ENCODE data around the gene MRC2. TPM values are rescaled to one million over a fixed set of nuclear protein-coding genes. Genes with fewer than 3 reads are reported as not detected.

MRC2 gene
- total and polyA plus RNA-seq, 9 of the 15 experiments (the other 6 are each of a cell fraction or from before 2014, with no cell fraction given): 0.28 to 11.5 (median 6.6) TPM

GRCh38 chr17:62625184-62625869, 2.1 kb upstream of the MRC2 start:
- ChIA-PET POLR2A (interaction anchor here (0.7 to 1.1 kb wide), 2 partner anchors 16 to 29 kb away, joined by 3 read pairs; no protein-coding TSS in a partner anchor), CTCF (ENCODE audit: low intra/inter-chr PET ratio) (no interaction called here)
- DNase-seq (ENCODE audit: extremely low read depth in 1 of 4, low spot score in 3 of 4) (no peak), ATAC-seq (no peak), FAIRE-seq (peak; percentile 42)
- H3K9me3 ChIP-seq (replicated peaks; ENCODE audit: control insufficient read depth, insufficient read depth, low read depth, low read length): no peaks in the 10 kb centered on the region
- peaks cover 0 to 31% of the 10 kb centered on the region in 2 experiments; a peak in 3 of 5 replicates for H3K4me1 ChIP-seq (replicated peaks in 1 of 2; ENCODE audit: control insufficient read depth in 2 of 2, insufficient read depth in 2 of 2, low read length in 2 of 2)
- H2AFZ ChIP-seq (ENCODE audit: low read depth, low read length): no peak overlapping the region
- WGBS (ENCODE audit: insufficient coverage, low coverage, missing lambda C conversion rate): 41% methylated on average over 17 of the region's 19 CpGs
- no peak overlapping the region for H3K27ac ChIP-seq (ENCODE audit: extremely low read depth, low read depth, low read length)
- no peak overlapping the region for H3K4me2 ChIP-seq (ENCODE audit: insufficient read depth, low read length)
- intact Hi-C loops (cut with micrococcal nuclease) (no loop called here), in situ Hi-C loops (cut with MboI) (no loop called here)
- H4K20me1 ChIP-seq (replicated peaks; ENCODE audit: control insufficient read depth, insufficient read depth, low read length): no peaks in the 10 kb centered on the region; the same call in 1 of the 2 replicates
- no peaks in the 10 kb centered on the region for H3K36me3 ChIP-seq (ENCODE audit: control insufficient read depth, insufficient read depth, low read length)
- H3K27me3 ChIP-seq (ENCODE audit: control insufficient read depth in 2 of 2, insufficient read depth in 2 of 2, low read length in 2 of 2): peaks cover 19 to 51% of the 10 kb centered on the region in 2 experiments; a peak in 4 of 5 replicates
- no peaks in the 10 kb centered on the region for H3K9me1 ChIP-seq (ENCODE audit: control insufficient read depth, insufficient read depth, low read length)
- TF ChIP-seq SPI1 (IDR thresholded peaks at IDR 0.05; ENCODE audit: borderline replicate concordance, low read depth, low read length) (0 out of 2 replicates have a peak, but pooled peaks have one; percentile 5), SOX6 (IDR thresholded peaks at IDR 0.05) (no peak)
- H3K79me2 ChIP-seq (ENCODE audit: control insufficient read depth, insufficient read depth, low read length): no peaks in the 10 kb centered on the region
- no peak overlapping the region for H3K4me3 ChIP-seq
- BruUV-seq (replicated peaks): no TSS peak
- no peak overlapping the region for H3K9ac ChIP-seq (ENCODE audit: insufficient read depth in 1 of 2, low read depth in 2 of 2, low read length in 2 of 2)

- no peak overlapping the region for H3K4me2 ChIP-seq (ENCODE audit: insufficient read depth, low read length)
- no peak for TF ChIP-seq ZNF41 (CRISPR knock-in tag; conservative IDR thresholded peaks at IDR 0.05)
- no peak for TF ChIP-seq KAT8 (IDR thresholded peaks at IDR 0.05; ENCODE audit: low read depth)
- TF ChIP-seq MIER1 (IDR thresholded peaks at IDR 0.05; ENCODE audit: low read depth): no peak
- TF ChIP-seq ZNF583 (CRISPR knock-in tag; IDR thresholded peaks at IDR 0.05): no peak
- no peak for TF ChIP-seq ZNF780A (CRISPR knock-in tag; IDR thresholded peaks at IDR 0.05)
- TF ChIP-seq SMARCE1 (IDR thresholded peaks at IDR 0.05): no peak
- TF ChIP-seq NFE2 (IDR thresholded peaks at IDR 0.05; ENCODE audit: low read depth): no peak
- no peak for TF ChIP-seq NBN (IDR thresholded peaks at IDR 0.05; ENCODE audit: low read depth)
- TF ChIP-seq ZNF512 (tag; IDR thresholded peaks at IDR 0.05): no peak
- TF ChIP-seq ZNF766 (CRISPR knock-in tag; conservative IDR thresholded peaks at IDR 0.05): no peak
- no peak for TF ChIP-seq MEIS2 (IDR thresholded peaks at IDR 0.05; ENCODE audit: partially characterized antibody)
- no peak for TF ChIP-seq HINFP (tag; conservative IDR thresholded peaks at IDR 0.05; ENCODE audit: low read depth)
- TF ChIP-seq U2AF1 (optimal IDR thresholded peaks at IDR 0.05; ENCODE audit: low read depth, low read length): no peak
These were observed 1.6 kb upstream of the MRC2 start for GRCh38 chr17:62625870-62626200.

More at GRCh38 chr17:62625870-62626200, 1.6 kb upstream of the MRC2 start:
- H3K9me1 ChIP-seq (ENCODE audit: control insufficient read depth, insufficient read depth, low read length): no peaks in the 10 kb centered on the region
- in situ Hi-C loops (cut with MboI): no loop called here
- POLR2A ChIA-PET: interaction anchor here (0.7 to 1.1 kb wide), 2 partner anchors 16 to 28 kb away, joined by 3 read pairs; no protein-coding TSS in a partner anchor
- no peaks in the 10 kb centered on the region for H3K36me3 ChIP-seq (ENCODE audit: control insufficient read depth, insufficient read depth, low read length)
- no peak overlapping the region for H3K4me3 ChIP-seq
- H3K4me1 ChIP-seq (replicated peaks in 1 of 2; ENCODE audit: control insufficient read depth in 2 of 2, insufficient read depth in 2 of 2, low read length in 2 of 2): peaks cover 0 to 31% of the 10 kb centered on the region in 2 experiments; a peak in 3 of 5 replicates
- CTCF ChIA-PET (ENCODE audit: low intra/inter-chr PET ratio): no interaction called here
- no peak overlapping the region for H2AFZ ChIP-seq (ENCODE audit: low read depth, low read length)
- 34% methylated on average over 4 of the region's 4 CpGs for WGBS (ENCODE audit: insufficient coverage, low coverage, missing lambda C conversion rate)
- H3K79me2 ChIP-seq (ENCODE audit: control insufficient read depth, insufficient read depth, low read length): no peaks in the 10 kb centered on the region
- ATAC-seq (no peak), FAIRE-seq (no peak), DNase-seq (ENCODE audit: extremely low read depth in 1 of 4, low spot score in 3 of 4) (no peak)
- BruUV-seq (replicated peaks): no TSS peak
- H3K9ac ChIP-seq (ENCODE audit: insufficient read depth in 1 of 2, low read depth in 2 of 2, low read length in 2 of 2): no peak overlapping the region
- peaks cover 19 to 56% of the 10 kb centered on the region in 2 experiments; a peak in 4 of 5 replicates for H3K27me3 ChIP-seq (ENCODE audit: control insufficient read depth in 2 of 2, insufficient read depth in 2 of 2, low read length in 2 of 2)
- no peak overlapping the region for H3K27ac ChIP-seq (ENCODE audit: extremely low read depth, low read depth, low read length)
- no peaks in the 10 kb centered on the region for H3K9me3 ChIP-seq (replicated peaks; ENCODE audit: control insufficient read depth, insufficient read depth, low read depth, low read length)
- intact Hi-C loops (cut with micrococcal nuclease): no loop called here
- H4K20me1 ChIP-seq (replicated peaks; ENCODE audit: control insufficient read depth, insufficient read depth, low read length): no peaks in the 10 kb centered on the region; the same call in 1 of the 2 replicates

Data from K562 (cell line).